Activated gamma-delta T cell treated with Interleukin-2 at 50 U/mL for 16 hours (primary cell): Measurements from ENCODE around the gene RASL10A.

Experiments used
- DNase-seq: peaks from one replicate; pipeline ENCODE4 v3.0.0-alpha.2; 2020

The RASL10A gene

DNA sequence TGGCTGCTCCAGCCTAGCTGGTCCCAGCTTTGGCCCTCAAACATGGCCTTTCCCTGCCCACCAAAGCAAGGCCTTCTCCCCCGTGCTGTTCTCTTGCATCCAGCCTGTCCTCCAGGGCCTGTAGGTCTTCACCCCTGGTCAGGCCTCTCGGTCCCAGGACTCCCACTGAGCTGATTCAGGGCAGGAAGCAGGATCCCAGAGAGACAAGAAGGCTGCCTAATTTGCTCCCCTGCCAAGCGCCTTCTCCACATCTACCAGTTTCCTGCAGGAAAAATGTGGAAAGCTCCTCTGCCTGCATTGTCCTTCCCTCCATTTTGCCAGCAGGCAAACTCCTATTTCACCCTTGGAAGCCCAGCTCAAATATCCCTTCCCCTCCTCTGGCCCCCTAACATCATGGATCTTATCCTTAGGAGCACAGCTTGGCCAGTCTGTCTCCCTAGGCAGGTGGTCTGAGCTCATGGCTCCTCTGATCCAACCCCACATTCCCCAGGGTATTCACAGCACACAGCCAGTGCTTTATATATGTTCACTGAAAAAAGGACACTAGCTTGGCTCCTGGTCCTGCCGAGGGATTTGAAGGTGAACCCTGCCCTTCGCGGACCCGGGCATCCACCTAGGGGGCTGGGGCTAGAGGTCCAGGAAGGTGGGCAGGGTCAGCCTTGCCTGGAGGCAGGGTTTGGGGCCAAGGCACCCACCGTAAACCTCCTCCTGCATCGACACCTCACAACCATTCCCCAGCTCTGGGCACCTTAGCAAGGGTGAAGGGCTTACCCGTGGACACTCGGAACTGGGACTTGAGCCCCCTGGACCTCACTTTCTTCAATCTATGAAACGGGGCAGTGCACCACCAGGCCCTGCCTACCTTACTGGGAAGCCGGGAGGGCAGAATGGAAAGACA lies 48.7 kb downstream of the RASL10A start:
- DNase-seq, result no peak

DNA sequence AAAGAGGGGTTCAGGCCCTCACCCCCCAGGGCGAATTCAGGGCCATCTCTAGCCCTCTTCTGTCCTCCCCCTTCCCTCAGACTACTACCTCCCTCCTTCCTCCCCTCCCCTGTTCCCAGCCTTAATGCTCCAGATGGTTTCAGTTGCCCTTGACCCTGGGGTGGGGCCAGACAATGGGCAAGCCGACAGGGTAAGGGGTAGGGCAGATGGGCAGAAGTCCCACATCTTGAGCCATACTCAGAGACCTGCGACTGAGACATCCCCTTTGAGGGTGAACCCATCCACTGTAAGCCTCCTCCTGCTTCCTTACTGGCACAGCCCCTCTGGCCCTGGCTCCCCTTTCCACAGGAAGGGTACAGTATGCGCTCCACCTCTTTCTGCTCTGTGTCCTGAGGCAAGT lies 49.6 kb downstream of the RASL10A start:
- DNase-seq, result no peak

DNA sequence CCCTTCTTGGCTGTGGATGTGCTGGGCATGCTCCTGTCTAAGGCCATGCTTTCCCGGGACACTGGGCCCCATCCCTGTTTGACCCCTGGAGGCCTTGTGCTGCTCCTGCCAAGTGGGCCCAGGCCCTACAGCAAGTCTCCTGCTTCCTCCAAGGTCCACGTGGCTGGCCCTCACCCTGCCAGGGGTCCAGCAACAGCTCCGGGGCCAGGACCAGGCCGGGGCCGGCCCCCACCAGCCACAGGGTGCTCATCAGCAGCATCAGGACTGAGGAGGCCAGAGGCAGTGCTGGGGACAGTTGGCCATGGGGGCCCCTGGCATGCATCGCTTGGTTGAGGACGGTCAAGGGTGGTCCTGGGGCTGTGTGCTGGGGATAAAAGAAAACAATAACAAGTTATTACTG lies 50.2 kb downstream of the RASL10A start:
- no peak for DNase-seq

DNA sequence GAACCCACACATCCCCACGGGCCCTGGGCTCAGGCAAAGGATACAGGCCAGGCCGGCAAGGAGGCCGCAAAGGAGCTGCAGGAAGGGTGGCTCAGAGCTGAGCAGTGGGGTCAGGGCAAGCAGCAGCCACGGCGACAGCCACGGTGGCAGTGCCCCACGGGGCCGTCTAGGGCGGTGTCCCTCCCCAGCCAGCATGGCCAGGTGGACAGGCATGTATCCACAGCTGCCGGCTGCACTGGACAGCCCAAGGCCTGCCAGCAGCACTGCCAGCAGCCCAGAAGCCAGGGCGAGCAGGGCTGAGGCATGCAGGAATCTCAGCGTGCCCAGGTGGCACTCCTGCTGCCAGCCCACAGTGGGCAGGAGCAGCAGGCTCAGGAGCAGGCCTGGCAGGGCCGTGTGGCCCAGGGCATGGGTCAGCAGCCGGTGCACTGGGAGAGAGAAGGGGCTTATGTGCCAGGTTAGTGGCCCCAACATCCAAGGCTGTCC lies 51.7 kb downstream of the RASL10A start:
- DNase-seq, result no peak
